Left cardiac atrium (tissue), 4 donors: ENCODE data around the gene GALNTL6. TPM values are rescaled to one million over a fixed set of nuclear protein-coding genes. Genes with fewer than 3 reads are reported as not detected.

Experiments
- ATAC-seq, 2 donors: fragments of 200-7000 bp; cut with Tn5 transposase; one replicate each; pipeline ENCODE4 v1.9.1; 2020; ENCODE audit warnings: mild to moderate bottlenecking in 2 of 2, moderate library complexity in 2 of 2
- DNase-seq: peaks from one replicate; pipeline ENCODE4 v3.0.0-alpha.2; 2020
- intact Hi-C, 2 donors: fragments of 100-400 bp; cut with DNase I; formaldehyde crosslinking; loops; one replicate each; pipeline versions ENCODE4 v1.14.1 to v1.15.1; 2022 to 2023
- total RNA-seq, 2 donors: library from RNA; stranded (reverse); fragmentation: NEBNext Ultra II Directional; extraction: Animal tissue kit (Norgen Biotek cat#: 25700); gene quantifications; one replicate each; pipeline ENCODE4 v1.2.1, GENCODE V29; 2021
- donor health status: DM: no; HTN: yes; CAD: no.
- donor health status: DM: no; HTN: yes; CAD: no; lungs with severe emphysema.
- donor health status: DM: yes; HTN: yes; CAD: no.
- donor health status: Dilated cardiomyopathy.

Gene GALNTL6
- total RNA-seq, 2 donors from 2014 or later: not detected

DNA sequence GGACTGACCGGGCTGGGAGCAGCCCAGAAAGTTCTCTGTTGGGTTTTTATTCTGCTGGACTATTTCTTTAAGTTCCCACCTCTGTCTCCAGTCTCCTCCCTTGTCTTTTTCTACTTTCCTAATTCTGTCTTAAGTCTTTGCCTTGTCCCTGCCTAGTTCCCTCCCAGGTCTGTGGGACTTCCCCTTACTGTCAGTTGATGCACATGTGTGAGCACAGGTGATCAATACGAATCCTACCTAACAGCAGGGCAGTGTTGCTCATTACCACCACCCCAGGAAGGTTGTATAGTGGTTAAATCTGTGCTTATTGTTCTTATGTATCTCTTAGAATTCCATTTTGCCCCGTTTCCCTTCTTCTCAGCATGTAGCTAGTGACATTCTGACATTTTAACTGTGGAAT, 62.1 kb downstream of the GALNTL6 start:
- intact Hi-C loops: no loop called here
- ATAC-seq: no peak
- no peak for DNase-seq

DNA sequence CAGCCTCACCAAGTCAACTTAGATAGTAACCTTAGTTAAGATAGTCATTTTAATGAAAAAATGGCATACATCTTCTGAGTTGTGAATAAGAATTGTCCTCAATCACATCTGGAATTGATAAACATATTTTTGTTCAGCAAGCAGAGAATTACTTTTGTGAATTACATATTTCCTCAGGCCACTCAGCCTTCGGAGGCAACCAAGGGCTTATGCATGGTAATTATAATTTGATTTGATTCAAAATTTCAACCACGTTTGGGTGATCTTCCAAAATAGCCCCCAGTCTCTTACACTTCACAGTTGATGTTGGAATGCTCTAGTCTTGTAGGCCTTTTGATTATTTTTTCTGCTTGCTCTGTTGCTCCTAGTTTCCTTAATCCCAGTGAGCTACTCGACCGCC, 63.4 kb downstream of the GALNTL6 start:
- DNase-seq (no peak), ATAC-seq (no peak)
- intact Hi-C loops: no loop called here

DNA sequence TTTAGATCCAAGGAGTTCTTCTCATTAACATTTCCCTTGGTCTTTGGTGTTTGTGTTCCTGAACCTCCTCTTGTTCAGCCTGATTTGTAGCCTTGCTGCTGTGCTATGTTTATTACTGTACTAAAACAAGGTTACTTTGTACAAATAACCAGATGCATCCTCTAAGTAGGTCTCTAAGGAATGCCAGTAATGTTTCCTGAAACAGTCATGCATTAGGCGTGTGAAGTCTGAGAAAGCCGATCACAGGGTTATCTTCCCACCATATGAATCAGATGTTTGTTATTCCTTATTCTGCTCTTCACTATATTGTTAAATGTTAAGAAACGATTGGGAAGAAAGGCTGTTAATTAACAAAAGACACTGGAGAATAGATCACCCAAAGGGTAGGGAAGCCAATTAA, 66.9 kb downstream of the GALNTL6 start:
- DNase-seq (no peak), ATAC-seq (no peak)
- intact Hi-C loops: no loop called here

DNA sequence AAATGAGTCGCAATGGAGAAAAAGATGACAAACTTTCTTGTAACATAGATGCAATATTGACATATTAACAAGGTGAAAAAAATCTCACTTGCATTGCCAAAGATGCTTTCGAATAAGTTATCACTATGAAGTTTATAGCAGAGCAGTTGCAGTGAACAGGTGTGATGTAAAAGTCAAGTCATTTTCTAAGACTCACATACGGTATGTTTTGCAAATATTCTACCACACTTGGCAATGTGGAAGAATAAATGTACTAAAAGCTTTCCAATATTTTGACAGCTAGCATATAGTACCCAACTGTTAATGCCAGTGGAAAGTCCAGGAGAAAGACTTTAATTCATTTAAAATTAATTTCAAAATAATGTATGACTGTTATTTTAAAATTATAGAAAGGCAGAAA, 76.5 kb downstream of the GALNTL6 start:
- DNase-seq (no peak), ATAC-seq (no peak)
- intact Hi-C loops: no loop called here

DNA sequence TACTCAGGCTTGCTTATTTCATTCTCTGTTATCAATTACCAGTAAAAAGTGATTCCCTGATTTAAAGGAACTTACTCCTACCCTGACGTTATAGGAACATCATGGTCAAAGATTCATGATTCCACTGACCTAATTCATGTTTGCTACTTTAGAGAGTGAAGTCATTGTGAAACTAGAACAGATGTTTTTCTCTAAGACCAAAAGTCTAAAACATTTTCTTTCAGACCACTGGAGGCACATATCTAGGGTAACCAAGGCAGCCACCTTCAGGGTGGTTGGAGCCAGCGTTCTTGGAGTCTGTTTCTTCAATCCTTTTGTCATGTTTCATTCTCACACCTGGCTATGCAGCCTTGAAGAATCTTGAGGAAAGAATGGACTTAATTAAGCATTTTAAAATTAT, 77.8 kb downstream of the GALNTL6 start:
- ATAC-seq: no peak
- no peak for DNase-seq
- intact Hi-C loops: no loop called here

DNA sequence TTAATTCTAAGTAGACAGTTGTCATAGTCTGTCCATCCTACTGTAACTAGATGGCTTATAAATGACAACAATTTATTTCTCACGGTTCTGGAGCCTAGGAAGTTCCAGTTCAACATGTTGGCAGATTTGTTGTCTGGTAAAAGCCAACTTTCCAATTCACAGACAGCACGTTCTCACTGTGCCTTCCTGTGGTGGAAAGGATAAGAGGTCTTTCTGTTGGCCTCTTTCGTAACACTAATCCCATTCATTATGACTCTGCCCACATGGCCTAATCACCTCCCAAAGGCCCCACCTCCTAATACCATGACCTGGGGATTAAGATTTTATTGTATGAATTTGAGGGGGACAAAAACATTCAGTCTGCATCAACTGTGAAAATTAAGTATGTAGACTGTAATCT, 83.2 kb downstream of the GALNTL6 start:
- DNase-seq (no peak), ATAC-seq (no peak)
- intact Hi-C loops: no loop called here

DNA sequence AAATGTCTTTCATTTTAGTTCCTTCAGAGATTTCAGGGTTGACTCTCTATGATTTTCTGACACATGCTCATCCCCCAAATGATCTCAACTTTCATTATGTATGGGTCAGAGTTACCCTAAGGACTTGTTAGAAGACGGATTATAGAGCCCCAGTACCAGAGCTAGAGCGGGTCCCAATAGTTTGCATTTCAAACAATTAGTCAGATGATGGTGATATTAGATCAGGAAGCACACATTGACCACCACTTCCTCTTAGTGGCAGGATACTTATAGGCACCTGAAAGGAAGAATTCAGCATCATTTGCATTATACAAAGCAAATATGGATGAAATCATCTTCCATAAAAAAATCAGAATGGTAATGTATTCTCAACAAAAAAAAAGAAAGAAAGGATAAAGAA, 106.1 kb downstream of the GALNTL6 start:
- no peak for DNase-seq
- intact Hi-C loops: no loop called here
- no peak for ATAC-seq

DNA sequence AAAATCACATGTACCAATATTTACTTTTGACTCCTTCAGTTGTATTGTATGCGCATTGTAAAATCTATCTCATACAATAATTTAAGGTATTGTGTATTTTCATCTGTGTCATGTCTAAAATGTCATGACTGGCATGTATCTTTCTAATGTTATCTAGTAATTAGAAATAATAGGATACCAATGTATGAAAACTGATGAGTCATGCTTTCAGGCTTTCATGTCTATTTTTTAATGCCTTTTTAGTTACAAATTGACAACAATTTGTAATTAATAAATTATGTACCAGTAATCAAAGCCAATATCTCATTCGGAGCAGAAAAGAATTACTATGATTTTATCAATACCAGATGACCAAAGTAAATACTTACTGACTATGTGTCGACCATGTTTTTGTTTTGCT, 107.7 kb downstream of the GALNTL6 start:
- no peak for DNase-seq
- intact Hi-C loops: no loop called here
- no peak for ATAC-seq

DNA sequence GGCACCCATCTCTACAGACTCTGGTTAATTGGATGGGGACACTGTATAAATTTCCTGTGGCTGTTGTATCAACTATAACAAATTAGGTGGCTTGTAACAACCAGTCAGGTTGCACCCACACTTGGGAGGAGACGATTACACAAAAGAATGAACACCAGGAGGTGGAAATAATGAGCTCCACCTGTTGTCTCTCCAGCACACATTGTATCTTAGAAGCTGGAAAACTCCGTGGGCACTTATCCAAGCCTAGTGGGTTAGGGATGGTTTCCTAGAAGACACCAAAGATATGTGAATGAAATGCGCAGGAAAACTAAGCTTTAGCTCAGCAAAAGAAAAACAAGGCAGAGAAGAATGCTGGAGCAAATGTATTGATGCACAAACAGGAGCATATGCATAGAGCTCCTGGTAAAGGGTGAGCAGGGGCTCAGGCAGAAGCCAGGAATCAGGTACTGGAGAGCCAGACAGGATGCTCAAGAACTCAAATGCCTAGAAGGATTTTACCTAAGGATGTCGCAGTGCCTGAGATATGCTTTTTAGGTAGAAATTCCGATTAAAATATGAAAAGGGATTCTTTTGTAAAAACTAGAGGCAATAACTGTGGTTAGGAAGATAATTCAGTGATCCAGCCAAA, 111.7 kb downstream of the GALNTL6 start:
- DNase-seq (no peak), ATAC-seq (no peak)
- intact Hi-C loops: no loop called here

DNA sequence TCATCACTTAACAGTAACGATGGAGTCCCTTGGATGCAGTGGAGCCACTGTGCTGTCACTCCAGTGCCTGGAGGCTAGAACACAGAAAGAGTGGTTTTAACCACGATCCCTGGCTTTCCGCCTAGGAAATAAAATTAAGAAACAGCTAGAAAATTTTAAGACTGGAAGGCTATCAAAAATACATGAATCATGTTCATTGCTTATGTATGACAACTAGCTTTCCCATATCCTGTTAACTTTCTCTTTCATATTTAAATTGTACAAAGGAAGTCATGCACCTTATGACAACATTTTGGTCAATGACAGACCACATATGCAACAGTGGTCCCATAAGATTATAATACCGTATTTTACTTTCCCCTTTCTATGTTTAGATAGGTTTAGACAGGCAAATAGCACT, 115.1 kb downstream of the GALNTL6 start:
- intact Hi-C loops: no loop called here
- DNase-seq (no peak), ATAC-seq (no peak)

DNA sequence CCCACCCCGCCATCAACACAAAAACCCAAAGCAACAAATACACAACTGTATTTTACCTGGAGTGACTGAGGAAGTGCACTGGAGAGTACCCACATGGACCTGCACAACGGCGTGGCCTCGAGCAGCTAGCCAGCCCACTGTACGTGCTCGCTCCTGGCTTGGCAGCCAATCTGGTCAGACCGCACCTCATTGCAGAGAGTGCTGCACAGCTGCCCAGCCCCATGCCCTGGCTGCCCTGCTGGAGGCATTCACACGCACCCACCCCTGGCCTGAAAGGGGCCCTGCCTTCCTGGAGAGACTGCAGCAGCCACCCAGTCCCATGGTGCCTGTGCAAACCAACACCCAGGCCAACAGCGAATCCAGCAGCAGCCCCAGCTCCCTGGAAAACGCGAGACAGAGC, 116.3 kb downstream of the GALNTL6 start:
- intact Hi-C loops: no loop called here
- ATAC-seq (no peak), DNase-seq (no peak)

DNA sequence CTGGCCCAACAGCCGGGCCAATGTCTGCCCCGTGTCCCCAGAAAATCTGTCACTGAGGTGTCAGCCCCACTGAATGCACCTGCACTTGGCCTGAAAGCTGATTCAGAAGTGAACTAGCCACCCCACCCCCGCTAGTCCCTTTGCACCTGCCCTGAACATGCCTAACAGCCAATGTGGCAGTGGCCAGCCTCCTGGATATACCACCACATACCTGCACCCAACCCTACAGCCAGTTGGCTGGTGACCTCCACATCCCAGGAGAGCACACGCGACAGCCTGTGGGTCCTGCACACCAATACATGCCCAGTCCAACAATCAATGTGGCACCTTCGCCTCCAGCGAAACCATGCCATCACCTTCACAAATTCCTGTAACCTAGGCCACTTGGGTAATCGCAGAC, 116.7 kb downstream of the GALNTL6 start:
- intact Hi-C loops: no loop called here
- DNase-seq: no peak
- ATAC-seq: no peak

DNA sequence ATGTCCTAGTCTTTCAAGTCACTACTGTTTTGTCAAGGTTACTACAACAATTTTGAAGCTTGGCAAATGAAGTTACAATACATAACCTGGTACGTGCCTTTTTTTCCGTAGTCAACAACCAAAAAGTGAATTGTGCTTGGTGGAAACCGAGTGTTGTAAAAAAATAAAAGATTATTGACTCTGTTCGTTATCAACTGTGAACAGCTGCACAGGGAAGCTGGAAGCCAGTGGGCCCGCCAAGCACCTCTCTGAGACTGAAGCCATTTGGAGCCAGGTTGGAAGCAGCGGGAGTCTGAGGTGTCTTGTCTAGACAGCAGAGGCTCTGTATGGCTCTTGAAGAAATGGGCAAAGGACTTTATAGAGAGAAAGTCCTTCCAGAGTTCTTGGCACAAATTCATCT, 119.0 kb downstream of the GALNTL6 start:
- no peak for DNase-seq
- intact Hi-C loops: no loop called here
- no peak for ATAC-seq

DNA sequence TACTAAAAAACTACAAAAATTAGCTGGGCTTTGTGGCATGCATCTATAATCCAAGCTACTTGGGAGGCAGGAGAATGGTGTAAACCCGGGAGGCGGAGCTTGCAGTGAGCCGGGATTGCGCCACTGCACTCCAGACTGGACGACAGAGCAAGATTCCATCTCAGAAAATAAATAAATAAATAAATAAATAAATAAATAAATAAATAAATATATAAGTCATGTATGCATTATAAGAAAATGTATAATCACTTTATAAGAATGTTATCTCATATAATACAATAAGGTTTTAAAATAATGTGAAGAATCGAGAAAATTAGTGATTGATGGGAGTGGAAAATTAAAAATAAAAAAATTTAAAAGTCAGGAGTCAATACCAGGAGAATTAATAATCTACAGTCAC, 127.5 kb downstream of the GALNTL6 start:
- ATAC-seq: no peak
- intact Hi-C loops: no loop called here
- DNase-seq: no peak

DNA sequence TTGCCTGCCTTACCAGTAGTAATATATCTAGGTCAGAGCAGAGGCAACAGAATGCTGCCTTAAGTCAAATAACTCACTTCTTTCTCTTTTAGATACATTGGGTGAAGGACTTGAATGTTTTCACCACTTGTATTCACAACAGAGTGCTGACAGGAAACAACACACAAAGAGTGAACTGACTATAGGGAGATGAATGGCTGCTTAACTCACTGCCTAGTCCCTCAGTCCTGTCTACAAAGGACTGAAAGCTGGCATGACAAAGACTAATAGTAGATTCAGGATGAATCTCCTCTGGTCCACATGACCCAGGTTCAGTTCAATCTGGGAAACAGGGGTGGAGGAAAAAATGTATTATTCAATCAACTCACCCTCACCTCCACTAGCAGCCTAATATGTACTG, 134.2 kb downstream of the GALNTL6 start:
- no peak for ATAC-seq

DNA sequence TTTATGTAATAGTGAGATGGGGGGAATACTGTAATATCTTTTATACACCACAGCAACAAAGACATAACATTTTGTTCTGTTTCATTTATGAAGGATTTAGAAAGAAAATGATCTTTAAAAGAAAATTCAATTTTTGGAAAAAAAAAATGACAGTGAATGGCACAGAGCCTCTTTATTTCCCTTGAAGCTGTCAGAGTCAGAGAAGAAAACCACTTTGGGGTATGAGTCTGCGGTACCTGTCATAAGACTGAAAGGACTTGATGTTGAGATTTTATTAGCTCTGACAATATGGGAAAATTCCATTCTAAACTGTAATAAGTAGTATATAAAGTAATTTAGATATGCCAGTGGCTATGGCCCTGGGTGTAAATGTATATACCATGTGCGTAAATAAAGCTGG, 134.8 kb downstream of the GALNTL6 start:
- intact Hi-C loops: no loop called here
- ATAC-seq (no peak), DNase-seq (no peak)

More for the DNA sequence above, 134.2 kb downstream of the GALNTL6 start:
- intact Hi-C loops: no loop called here
- DNase-seq: no peak

DNA sequence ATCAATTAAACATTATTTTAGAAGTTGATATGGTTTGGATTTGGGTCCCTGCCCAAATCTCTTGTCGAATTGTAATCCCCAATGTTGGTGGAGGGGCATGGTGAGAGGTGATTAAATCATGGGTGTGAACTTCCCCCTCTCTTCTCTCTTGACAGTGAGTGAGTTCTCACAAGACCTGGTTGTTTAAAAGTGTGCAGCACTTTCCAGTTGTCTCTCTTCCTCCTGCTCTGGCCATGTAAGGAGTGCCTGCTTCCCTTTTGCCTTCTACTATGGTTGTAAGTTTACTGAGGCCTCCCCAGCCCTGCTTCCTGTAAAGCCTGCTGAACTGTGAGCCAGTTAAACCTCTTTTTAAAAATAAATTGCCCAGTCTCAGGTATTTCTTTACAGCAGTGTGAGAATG, 141.4 kb downstream of the GALNTL6 start:
- intact Hi-C loops: no loop called here
- peak in 1 of 2 donors; percentile 37 for ATAC-seq

DNA sequence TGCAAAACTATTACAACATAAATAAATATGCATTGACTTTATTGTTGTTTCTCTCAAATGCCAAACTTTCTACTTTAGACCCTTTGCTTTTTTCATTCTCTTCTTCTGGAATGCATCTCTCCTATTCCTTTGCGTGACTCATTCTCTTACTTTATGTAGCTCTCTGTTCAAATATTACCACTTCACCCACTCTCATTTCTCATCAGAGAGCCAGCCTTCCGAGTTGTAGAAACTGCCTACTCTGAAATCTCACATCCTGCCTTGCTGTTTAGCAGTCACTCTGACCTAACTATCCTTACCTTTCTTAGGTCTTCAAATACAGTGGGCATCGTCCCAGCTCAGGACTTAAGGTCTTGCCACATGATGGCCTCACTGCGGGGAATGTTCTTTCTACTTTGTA, 143.5 kb downstream of the GALNTL6 start:
- no peak for ATAC-seq
- no peak for DNase-seq
- intact Hi-C loops: no loop called here

More for the DNA sequence above, 141.4 kb downstream of the GALNTL6 start:
- no peak for DNase-seq

DNA sequence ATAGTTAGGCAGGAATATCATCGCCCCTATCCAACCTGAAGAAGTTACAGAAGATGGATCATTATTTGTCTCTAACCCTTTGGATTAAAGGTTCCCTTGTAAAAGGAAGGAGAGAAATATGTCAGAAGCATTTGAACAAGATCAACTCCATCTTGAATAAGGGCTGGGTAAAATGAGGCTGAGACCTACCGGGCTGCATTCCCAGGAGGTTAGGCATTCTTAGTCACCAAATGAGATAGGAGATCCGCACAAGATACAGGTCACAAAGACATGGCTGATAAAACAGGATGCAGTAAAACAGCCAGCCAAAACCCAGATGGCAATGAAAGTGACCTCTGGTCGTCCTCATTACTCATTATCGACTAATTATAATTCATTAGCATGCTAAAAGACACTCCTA, 148.9 kb downstream of the GALNTL6 start:
- no peak for ATAC-seq
- intact Hi-C loops: no loop called here
- DNase-seq: no peak

DNA sequence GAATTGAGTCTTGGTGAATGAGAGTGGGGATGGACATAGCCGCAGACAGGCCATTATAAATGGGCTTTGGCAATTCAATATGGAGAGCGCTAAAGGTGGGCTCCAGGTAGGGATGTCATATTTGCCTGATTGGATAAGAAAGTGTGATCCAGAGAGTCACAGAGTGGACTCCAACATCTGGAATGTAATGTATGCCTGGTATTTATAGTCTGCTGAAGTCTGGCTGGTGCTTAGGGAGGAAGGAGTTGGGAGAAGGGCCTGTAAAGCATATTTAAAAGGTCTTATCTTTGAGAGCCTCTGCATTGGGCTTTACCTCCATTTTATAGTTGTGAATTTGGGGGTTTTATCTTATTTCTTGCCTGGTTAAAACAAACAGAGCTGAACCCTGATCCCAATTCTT, 153.2 kb downstream of the GALNTL6 start:
- no peak for ATAC-seq
- intact Hi-C loops: no loop called here
- DNase-seq: no peak

DNA sequence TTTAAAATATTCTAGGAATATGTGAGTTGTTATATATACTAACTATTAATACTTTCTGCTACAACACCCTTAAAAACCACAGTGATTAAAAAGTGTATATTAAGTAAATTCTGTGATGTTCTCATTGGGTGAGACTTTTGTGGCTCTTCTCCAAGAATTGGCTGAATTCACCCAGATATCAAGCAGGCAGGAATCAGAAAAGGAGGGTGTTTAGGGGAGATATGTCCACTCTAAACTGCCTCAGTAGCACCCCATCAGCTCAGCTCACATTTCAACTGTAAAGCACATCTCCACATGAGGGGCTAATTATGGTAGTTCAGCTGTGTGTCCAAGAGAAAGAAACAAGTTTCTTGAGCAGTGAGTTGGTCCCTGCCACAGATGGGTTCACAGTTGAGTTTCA, 165.0 kb downstream of the GALNTL6 start:
- no peak for DNase-seq
- intact Hi-C loops: no loop called here
- ATAC-seq: no peak

DNA sequence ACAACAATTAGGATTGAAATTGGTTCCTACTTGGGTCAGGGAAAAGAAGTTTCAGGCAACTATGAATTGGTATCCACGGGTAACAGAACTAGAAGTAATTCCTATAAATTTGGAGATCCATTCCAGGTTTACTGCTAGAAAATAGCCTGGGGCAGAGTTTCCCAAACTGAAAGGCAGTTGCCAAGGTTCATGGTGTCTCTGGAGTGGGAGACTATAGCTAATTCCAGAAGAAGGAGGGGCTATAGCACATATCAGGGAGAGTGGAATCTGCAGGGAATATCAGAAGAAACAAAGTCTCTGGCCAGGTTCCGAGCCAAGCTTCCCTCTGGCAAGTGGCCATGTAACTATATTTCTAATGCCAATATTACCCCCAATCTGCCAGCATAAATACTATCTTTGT, 166.3 kb downstream of the GALNTL6 start:
- intact Hi-C loops: no loop called here
- DNase-seq: no peak
- no peak for ATAC-seq
